Type B pancreatic cell (in vitro differentiated cells): Measurements from ENCODE around the gene CPNE4. TPM values are rescaled to one million over a fixed set of nuclear protein-coding genes. Genes with fewer than 3 reads are reported as not detected.

Experiments used
- DNase-seq: peaks from one replicate; pipeline ENCODE4 v3.0.0; 2021; ENCODE audit warnings: mixed read lengths; ENCODE audit not compliant: unreplicated experiment; ENCODE audit errors: extremely low spot score
- H3K27ac Mint-ChIP-seq: 2 replicates; pipeline ENCODE4 v1.8.0; 2021; ENCODE audit warnings: mild to moderate bottlenecking, mixed read lengths
- H3K27me3 Mint-ChIP-seq: 2 replicates; pipeline ENCODE4 v1.8.0; 2021; ENCODE audit warnings: mixed read lengths
- H3K36me3 Mint-ChIP-seq: 2 replicates; pipeline ENCODE4 v1.8.0; 2021; ENCODE audit warnings: mixed read lengths
- H3K4me1 Mint-ChIP-seq: one replicate; pipeline ENCODE4 v1.8.0; 2021; ENCODE audit warnings: mixed read lengths; ENCODE audit not compliant: unreplicated experiment
- H3K4me3 Mint-ChIP-seq: 2 replicates; pipeline ENCODE4 v1.8.0; 2021; ENCODE audit warnings: mild to moderate bottlenecking, mixed read lengths
- H3K9me3 Mint-ChIP-seq: 2 replicates; pipeline ENCODE4 v1.8.0; 2021; ENCODE audit warnings: mixed read lengths
- total RNA-seq: library from RNA; stranded (reverse); gene quantifications from 2 replicates; pipeline ENCODE4 v1.2.1, GENCODE V29; 2021; ENCODE audit warnings: low replicate concordance
- TF ChIP-seq, protein P1 (sequence below): fragments of 200-600 bp; sonication (generic); conservative IDR thresholded peaks from 2 replicates; pipeline ENCODE4 v1.5.0; 2021; ENCODE audit warnings: antibody characterized with exemption, mild to moderate bottlenecking

Gene CPNE4
- total RNA-seq, 1 donor from 2014 or later = 5.2 TPM

DNA sequence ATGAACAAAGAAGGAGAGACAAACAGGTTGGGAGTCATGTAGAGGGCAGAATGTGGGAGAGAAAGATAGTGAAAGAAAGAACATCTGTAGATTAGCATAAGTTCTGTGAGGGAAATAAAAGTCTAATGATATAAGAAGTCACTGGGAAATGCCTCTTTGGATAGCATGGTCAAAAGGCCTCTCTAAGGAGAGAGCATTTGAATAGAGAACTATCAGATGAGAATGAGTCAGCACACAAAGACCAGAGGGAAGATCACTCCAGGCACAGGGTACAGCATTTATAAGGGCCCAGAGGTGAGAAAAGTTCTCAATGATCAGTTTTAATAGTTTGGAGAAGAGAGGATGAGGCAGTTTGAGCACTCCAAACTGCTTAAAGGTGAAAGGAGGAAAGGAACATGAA is 7.9 kb upstream of the CPNE4 start:
- no peaks in the 10 kb centered on the region for H3K36me3 Mint-ChIP-seq
- H3K4me1 Mint-ChIP-seq = no peaks in the 10 kb centered on the region

DNA sequence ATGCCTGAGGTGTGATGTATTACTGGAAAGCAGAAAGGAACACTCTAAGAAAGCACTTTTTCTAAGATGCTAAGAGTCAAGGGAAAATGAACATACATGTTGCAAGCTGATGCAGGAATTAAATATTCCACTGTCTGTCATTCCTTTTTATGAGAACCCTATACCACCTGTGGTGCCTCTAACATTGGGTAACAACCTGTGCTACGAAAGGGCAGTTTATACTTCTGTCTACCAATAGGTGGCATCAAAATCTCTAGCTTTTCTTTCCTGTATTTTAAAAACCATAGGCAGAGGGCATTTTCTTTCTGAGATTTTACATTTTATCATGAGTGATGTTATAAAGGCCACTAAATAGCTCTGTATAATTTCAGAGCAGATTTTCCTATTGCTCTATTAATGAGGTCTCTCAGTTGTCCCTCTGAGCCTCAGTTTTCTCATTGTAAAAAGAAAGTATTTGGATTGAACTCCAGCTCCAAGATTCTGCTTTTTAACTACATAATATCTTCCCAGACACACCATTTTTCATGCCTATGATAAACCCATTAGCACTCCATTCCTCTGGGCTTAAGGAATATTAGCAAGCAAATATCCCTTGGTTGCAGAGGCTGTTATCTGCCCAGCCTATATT is 3.5 kb upstream of the CPNE4 start:
- no peak overlapping the region for H3K4me3 Mint-ChIP-seq

More for the DNA sequence above, 7.9 kb upstream of the CPNE4 start:
- no peak overlapping the region for H3K27ac Mint-ChIP-seq
- TF ChIP-seq, protein P1, sequence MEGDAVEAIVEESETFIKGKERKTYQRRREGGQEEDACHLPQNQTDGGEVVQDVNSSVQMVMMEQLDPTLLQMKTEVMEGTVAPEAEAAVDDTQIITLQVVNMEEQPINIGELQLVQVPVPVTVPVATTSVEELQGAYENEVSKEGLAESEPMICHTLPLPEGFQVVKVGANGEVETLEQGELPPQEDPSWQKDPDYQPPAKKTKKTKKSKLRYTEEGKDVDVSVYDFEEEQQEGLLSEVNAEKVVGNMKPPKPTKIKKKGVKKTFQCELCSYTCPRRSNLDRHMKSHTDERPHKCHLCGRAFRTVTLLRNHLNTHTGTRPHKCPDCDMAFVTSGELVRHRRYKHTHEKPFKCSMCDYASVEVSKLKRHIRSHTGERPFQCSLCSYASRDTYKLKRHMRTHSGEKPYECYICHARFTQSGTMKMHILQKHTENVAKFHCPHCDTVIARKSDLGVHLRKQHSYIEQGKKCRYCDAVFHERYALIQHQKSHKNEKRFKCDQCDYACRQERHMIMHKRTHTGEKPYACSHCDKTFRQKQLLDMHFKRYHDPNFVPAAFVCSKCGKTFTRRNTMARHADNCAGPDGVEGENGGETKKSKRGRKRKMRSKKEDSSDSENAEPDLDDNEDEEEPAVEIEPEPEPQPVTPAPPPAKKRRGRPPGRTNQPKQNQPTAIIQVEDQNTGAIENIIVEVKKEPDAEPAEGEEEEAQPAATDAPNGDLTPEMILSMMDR = no peak
- no peak overlapping the region for H3K4me3 Mint-ChIP-seq
- H3K27me3 Mint-ChIP-seq = peaks cover 33% of the 10 kb centered on the region
- DNase-seq = no peak
- no peaks in the 10 kb centered on the region for H3K9me3 Mint-ChIP-seq

DNA sequence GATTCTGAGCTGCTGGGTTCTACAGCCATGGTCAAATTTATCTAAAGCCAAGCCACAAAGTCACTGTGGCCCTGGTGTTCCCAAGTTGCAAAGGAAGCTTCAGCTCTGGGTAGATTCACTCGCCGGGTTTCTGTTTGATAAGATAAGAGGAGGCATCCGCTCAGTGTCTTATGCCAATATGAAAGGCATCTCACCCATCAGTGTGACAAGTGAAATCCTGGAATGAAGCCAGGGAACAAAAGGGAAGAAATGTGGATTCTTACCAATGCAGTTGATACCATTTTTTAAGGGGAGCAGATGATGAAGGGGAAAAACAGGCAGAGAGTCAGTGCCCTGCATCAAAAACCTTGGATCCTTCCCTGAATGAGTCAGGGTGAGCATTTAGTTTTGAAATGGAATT is 2.8 kb upstream of the CPNE4 start:
- Mint-ChIP-seq H3K4me3 (no peak overlapping the region), H3K4me1 (peaks cover 6% of the 10 kb centered on the region), H3K36me3 (no peaks in the 10 kb centered on the region), H3K9me3 (no peaks in the 10 kb centered on the region), H3K27me3 (peaks cover 68% of the 10 kb centered on the region), H3K27ac (no peak overlapping the region)
- TF ChIP-seq, protein P1 = no peak
- no peak for DNase-seq

More for the DNA sequence above, 3.5 kb upstream of the CPNE4 start:
- no peaks in the 10 kb centered on the region for H3K36me3 Mint-ChIP-seq
- H3K9me3 Mint-ChIP-seq = no peaks in the 10 kb centered on the region
- no peak for DNase-seq
- no peak overlapping the region for H3K27ac Mint-ChIP-seq
- H3K27me3 Mint-ChIP-seq = peaks cover 61% of the 10 kb centered on the region
- peaks cover 6% of the 10 kb centered on the region for H3K4me1 Mint-ChIP-seq
- TF ChIP-seq, protein P1 = peak; percentile 76

DNA sequence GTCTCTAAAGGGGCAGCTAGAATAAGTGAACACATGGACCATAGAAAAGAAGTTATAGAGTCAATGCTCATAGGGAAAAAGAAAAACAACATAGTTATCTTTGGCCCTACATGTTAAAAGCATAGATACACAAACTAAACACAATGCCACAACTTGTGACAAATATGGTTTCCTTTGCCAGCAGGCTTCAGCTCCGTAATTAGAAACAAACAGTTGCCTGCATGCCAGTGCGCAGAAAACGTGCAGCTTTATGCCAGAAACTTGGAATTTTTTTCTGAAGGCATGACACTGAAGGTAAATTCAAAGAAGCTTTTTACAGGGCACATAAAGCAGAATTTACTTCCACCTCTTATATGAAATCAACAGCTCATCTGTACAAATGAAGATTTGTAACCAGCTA is 2.2 kb upstream of the CPNE4 start:
- Mint-ChIP-seq H3K4me3 (no peak overlapping the region), H3K4me1 (peaks cover 6% of the 10 kb centered on the region), H3K27ac (no peak overlapping the region), H3K36me3 (no peaks in the 10 kb centered on the region), H3K27me3 (peaks cover 74% of the 10 kb centered on the region), H3K9me3 (no peaks in the 10 kb centered on the region)
- no peak for DNase-seq
- TF ChIP-seq, protein P1 = no peak

DNA sequence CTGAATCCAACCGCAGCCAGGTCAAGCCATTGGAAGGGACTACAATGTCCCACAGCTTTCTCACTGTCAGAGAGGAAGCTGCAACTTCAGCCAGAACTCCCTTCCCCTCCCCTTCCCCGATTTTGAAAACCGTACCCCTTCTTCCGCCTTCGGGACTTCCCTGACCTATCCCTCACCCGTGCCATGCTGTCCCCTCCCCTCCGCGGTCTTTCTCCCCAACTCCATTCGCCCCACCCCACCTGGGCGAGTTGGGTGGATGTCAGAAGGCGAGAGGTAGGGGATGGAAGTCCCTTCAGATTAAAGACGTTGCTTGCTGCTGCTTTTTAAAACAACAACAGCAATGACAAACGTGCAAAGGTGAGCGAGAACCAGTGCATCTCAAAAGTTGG is 723 bp downstream of the CPNE4 start:
- Mint-ChIP-seq H3K4me3 (peak overlapping the region; percentile 86), H3K9me3 (no peaks in the 10 kb centered on the region), H3K4me1 (peaks cover 9% of the 10 kb centered on the region), H3K27ac (no peak overlapping the region), H3K36me3 (no peaks in the 10 kb centered on the region), H3K27me3 (peaks cover 83% of the 10 kb centered on the region)
- TF ChIP-seq, protein P1 = no peak
- no peak for DNase-seq
